IPS-15b (cell line): Measurements from ENCODE around the gene SEMA5B.

Source experiments
- H3K27me3 ChIP-seq: one replicate; pipeline ENCODE4 v1.6.1; 2013; ENCODE audit warnings: low read length; ENCODE audit not compliant: control insufficient read depth, insufficient read depth
- H3K36me3 ChIP-seq: one replicate; pipeline ENCODE4 v1.6.1; 2013; ENCODE audit warnings: low read length; ENCODE audit not compliant: control insufficient read depth, insufficient read depth
- H3K4me1 ChIP-seq: one replicate; pipeline ENCODE4 v1.6.1; 2013; ENCODE audit warnings: mild to moderate bottlenecking, low read length; ENCODE audit not compliant: control insufficient read depth, insufficient read depth
- H3K4me3 ChIP-seq: one replicate; pipeline ENCODE4 v1.5.1; 2013; ENCODE audit warnings: low read depth, low read length
- H3K9ac ChIP-seq: one replicate; pipeline ENCODE4 v1.6.1; 2013; ENCODE audit warnings: low read depth, mild to moderate bottlenecking, low read length
- H3K9me3 ChIP-seq: one replicate; pipeline ENCODE4 v1.6.1; 2013; ENCODE audit warnings: mild to moderate bottlenecking, low read length; ENCODE audit not compliant: control insufficient read depth, insufficient read depth

SEMA5B gene

DNA sequence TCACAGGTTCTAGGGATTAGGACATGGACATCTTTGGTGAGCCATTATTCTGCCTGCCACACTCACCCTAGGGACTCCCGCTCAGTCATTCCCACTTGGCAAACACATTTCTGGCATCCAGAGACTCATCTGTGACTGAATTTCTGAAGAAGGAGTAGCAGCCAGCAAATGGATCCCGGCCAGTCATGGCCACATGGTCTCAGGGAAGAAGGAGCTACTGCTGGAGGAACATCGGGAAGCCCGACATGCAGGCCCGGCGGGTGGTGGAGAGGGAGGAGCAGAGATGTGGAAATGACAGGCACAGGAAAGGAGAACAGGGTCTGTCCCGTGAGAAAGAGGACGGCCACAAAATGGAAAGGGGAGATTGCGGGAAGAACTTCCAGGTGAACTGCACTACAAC lies 65.4 kb downstream of the SEMA5B start:
- no peaks in the 10 kb centered on the region for H3K9me3 ChIP-seq
- H3K9ac ChIP-seq: no peak overlapping the region
- peaks cover 25% of the 10 kb centered on the region for H3K4me1 ChIP-seq
- no peak overlapping the region for H3K4me3 ChIP-seq
- peaks cover 3% of the 10 kb centered on the region for H3K27me3 ChIP-seq
- H3K36me3 ChIP-seq: no peaks in the 10 kb centered on the region

DNA sequence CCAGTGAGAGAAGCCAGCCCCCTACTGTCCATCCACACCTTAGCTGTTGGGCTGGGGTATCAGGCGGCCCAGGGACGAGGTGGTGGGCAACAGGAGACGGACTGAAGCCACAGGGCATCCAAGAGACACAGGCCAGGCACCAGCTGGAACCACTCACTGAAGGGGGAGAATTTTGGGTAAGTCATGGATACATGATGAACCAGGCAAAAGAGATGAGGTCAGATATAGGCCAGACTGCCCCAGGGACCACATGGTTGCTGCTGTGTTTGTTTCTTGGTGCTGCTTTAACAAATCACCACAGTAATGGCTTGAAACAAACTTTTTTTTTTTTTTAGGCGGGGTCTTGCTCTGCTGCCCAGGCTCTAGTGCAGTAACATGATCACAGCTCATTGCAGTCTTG lies 66.4 kb downstream of the SEMA5B start:
- Histone ChIP-seq H3K27me3 (peaks cover 4% of the 10 kb centered on the region), H3K4me3 (no peak overlapping the region), H3K9me3 (no peaks in the 10 kb centered on the region), H3K4me1 (peaks cover 30% of the 10 kb centered on the region), H3K9ac (no peak overlapping the region), H3K36me3 (no peaks in the 10 kb centered on the region)

- Histone ChIP-seq H3K9ac (no peak overlapping the region), H3K4me1 (peaks cover 30% of the 10 kb centered on the region), H3K36me3 (no peaks in the 10 kb centered on the region), H3K27me3 (peaks cover 4% of the 10 kb centered on the region), H3K4me3 (no peak overlapping the region), H3K9me3 (no peaks in the 10 kb centered on the region)
Observed at GRCh38 chr3:122960652-122961051, 66.9 kb downstream of the SEMA5B start.

DNA sequence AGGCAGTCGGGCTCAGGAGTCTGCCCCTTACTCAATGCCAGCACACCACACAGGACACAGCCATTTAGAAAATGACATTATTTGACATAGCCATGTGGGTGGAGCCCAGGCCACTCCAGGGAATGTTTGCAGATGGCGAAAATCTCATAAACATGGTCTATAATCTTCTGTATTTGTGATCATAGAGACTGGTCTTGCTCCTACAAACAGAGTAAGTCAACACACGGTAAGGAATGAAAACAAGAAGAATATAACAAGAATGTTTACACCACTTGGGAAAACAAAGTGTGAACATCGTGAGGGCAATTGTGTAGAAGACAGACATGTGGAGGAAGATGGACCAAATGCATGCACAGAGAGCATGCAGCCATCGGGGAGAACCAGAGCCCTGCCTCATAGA lies 68.2 kb downstream of the SEMA5B start:
- Histone ChIP-seq H3K27me3 (peaks cover 4% of the 10 kb centered on the region), H3K9me3 (no peaks in the 10 kb centered on the region), H3K4me3 (no peak overlapping the region), H3K4me1 (peaks cover 22% of the 10 kb centered on the region), H3K36me3 (no peaks in the 10 kb centered on the region), H3K9ac (no peak overlapping the region)

- H3K27me3 ChIP-seq: peaks cover 4% of the 10 kb centered on the region
- no peaks in the 10 kb centered on the region for H3K36me3 ChIP-seq
- no peak overlapping the region for H3K9ac ChIP-seq
- peaks cover 22% of the 10 kb centered on the region for H3K4me1 ChIP-seq
- no peaks in the 10 kb centered on the region for H3K9me3 ChIP-seq
- no peak overlapping the region for H3K4me3 ChIP-seq
Observed at GRCh38 chr3:122957707-122958689, 69.6 kb downstream of the SEMA5B start.

- Histone ChIP-seq H3K27me3 (peaks cover 4% of the 10 kb centered on the region), H3K9me3 (no peaks in the 10 kb centered on the region), H3K36me3 (no peaks in the 10 kb centered on the region), H3K4me3 (no peak overlapping the region), H3K4me1 (peaks cover 26% of the 10 kb centered on the region), H3K9ac (no peak overlapping the region)
Observed at GRCh38 chr3:122956693-122957455, 70.7 kb downstream of the SEMA5B start.

DNA sequence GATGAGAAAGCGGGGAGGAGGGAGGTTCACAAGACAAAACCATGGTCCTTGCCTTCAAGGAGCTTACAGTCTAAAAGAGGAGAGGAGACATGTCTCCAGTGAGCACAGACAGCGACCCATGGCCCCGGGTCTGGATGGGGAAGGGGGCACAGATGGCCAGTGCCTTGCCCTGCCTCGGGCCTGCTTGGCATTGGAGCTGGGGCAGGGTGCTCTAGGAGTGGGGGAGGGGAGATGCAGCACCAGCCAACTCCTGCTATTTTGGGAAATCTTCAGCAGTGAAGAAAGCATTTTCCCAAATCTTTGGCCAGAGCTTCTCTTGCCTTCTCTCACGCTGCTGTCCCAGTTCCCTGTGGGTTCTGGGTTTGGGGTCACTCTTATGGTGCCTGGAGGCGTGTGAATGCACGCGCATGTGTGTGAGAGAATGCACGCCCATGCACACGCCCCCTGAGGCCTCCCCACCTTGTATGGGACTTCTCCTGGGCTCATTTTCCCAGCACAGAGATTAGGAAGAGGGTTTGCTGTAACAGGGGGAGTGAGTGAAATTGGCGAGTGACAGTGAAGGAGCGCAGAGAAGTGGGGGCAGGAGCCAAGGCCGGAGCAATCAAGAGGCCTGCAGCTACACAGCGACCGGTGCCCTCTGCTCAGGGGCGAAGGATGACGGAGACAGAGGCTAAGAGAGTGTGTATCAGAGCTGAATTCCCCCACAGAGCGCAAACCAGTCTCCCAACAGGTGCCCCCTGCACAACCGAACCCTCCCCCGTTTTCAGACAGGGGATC lies 71.5 kb downstream of the SEMA5B start:
- Histone ChIP-seq H3K36me3 (no peaks in the 10 kb centered on the region), H3K9me3 (no peaks in the 10 kb centered on the region), H3K4me1 (peaks cover 26% of the 10 kb centered on the region), H3K4me3 (no peak overlapping the region), H3K9ac (no peak overlapping the region), H3K27me3 (peaks cover 4% of the 10 kb centered on the region)

DNA sequence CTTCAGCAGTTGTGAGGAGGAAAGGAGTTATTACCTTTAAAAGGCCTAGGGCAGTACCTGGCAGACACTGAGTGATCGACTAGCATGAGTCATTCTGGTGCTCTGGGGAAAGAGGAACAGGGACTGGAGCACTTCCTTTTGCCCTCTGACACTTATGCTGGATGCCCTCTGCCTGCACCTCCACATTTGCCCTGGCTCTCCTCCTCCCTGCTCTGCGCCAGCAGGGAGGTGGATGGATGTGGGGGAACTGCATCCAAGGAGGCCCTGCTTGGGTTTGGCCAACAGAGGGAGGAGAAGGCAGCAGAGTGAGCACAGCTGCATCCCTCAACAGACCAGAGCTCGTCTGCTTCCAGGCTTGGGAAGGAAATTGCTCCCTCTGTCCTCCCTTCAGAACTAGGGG lies 75.0 kb downstream of the SEMA5B start:
- Histone ChIP-seq H3K9ac (no peak overlapping the region), H3K36me3 (no peaks in the 10 kb centered on the region), H3K9me3 (no peaks in the 10 kb centered on the region), H3K4me1 (peaks cover 8% of the 10 kb centered on the region), H3K27me3 (peaks cover 4% of the 10 kb centered on the region), H3K4me3 (no peak overlapping the region)

DNA sequence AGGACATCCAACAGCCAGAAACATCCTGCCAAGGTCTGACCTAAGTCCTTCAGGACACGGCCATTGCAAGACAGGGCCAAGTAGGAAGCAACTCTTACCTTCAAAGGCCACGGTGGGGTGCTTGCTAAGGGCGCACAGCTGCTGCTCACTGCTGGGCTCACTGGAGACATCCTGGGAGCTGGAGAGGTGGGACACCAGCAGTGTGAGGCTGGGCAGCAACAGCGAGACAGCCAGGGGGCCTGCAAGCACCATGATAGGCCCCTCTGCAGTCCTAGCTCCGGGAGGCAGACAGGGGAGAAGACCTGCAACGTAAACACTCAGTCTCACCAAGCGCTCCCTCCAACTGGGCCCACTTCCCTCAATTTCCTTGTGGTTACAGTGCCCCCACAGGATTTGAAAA lies 79.2 kb downstream of the SEMA5B start:
- Histone ChIP-seq H3K9ac (no peak overlapping the region), H3K27me3 (peaks cover 23% of the 10 kb centered on the region), H3K4me1 (peaks cover 7% of the 10 kb centered on the region), H3K36me3 (no peaks in the 10 kb centered on the region), H3K4me3 (no peak overlapping the region), H3K9me3 (no peaks in the 10 kb centered on the region)

- Histone ChIP-seq H3K4me1 (peaks cover 8% of the 10 kb centered on the region), H3K4me3 (no peak overlapping the region), H3K36me3 (no peaks in the 10 kb centered on the region), H3K27me3 (peaks cover 24% of the 10 kb centered on the region), H3K9ac (no peak overlapping the region), H3K9me3 (no peaks in the 10 kb centered on the region)
Observed at GRCh38 chr3:122947738-122948137, 79.8 kb downstream of the SEMA5B start.

GRCh38 chr3:122947196-122947595 lies 80.4 kb downstream of the SEMA5B start:
- Histone ChIP-seq H3K9me3 (no peaks in the 10 kb centered on the region), H3K36me3 (no peaks in the 10 kb centered on the region), H3K4me1 (peaks cover 6% of the 10 kb centered on the region), H3K9ac (no peak overlapping the region), H3K27me3 (peaks cover 24% of the 10 kb centered on the region), H3K4me3 (no peak overlapping the region)
